ENCODE measurements around the gene SLC6A6.

- TF ChIP-seq SPI1 (IDR thresholded peaks at IDR 0.05; ENCODE audit: low read depth, low read length): no peak
- no peak for TF ChIP-seq POLR2A (IDR thresholded peaks at IDR 0.05; ENCODE audit: low read depth, low read length)
- TF ChIP-seq POLR2AphosphoS5 (IDR thresholded peaks at IDR 0.05; ENCODE audit: low read depth, low read length): no peak
- TF ChIP-seq TAF1 (IDR thresholded peaks at IDR 0.05; ENCODE audit: low read depth, low read length): no peak
Observed at GRCh38 chr3:14459384-14459783, 57.0 kb downstream of the SLC6A6 start.
